Natural killer cell (primary cell): Measurements from ENCODE around the gene ATG10. TPM values are rescaled to one million over a fixed set of nuclear protein-coding genes. Genes with fewer than 3 reads are reported as not detected.
"Not testable (repeated sequence)": the region's sequence is repeated elsewhere in the genome, so short reads cannot be mapped to it uniquely, and the experiment has no call there.

Experiments
- ATAC-seq, 3 donors: fragments of 150-1000 bp in 2 of 3; fragments of 200-7000 bp in 1 of 3; cut with Tn5 transposase; 1 replicate in 1 of 3; 2 replicates in 2 of 3; pipeline ENCODE4 v1.10.0; 2021; ENCODE audit warnings: mild to moderate bottlenecking in 2 of 3, moderate library complexity in 2 of 3
- DNase-seq, 2 donors: peaks; one replicate each; pipeline versions ENCODE4 v3.0.0 to v3.0.0-alpha.2; 2013 to 2021; ENCODE audit warnings: mixed read lengths in 1 of 2
- H3K27ac ChIP-seq: one replicate; pipeline ENCODE4 v1.5.1; 2013; ENCODE audit warnings: mild to moderate bottlenecking, low read length
- H3K27me3 ChIP-seq: one replicate; pipeline ENCODE4 v1.6.1; 2013; ENCODE audit warnings: low read length; ENCODE audit not compliant: control insufficient read depth, insufficient read depth
- H3K36me3 ChIP-seq: one replicate; pipeline ENCODE4 v1.6.1; 2013; ENCODE audit warnings: low read length; ENCODE audit not compliant: control insufficient read depth, insufficient read depth
- H3K4me1 ChIP-seq: one replicate; pipeline ENCODE4 v1.6.1; 2013; ENCODE audit warnings: low read length; ENCODE audit not compliant: control insufficient read depth, insufficient read depth
- H3K4me3 ChIP-seq: one replicate; pipeline ENCODE4 v1.5.1; 2013; ENCODE audit warnings: low read length
- H3K9me3 ChIP-seq: one replicate; pipeline ENCODE4 v1.6.1; 2013; ENCODE audit warnings: low read length; ENCODE audit not compliant: control insufficient read depth, insufficient read depth
- H3K27ac Mint-ChIP-seq, 2 donors: one replicate each; pipeline ENCODE4 v1.8.0; 2022; ENCODE audit warnings: mild to moderate bottlenecking in 2 of 2, mixed read lengths in 2 of 2, moderate library complexity in 1 of 2
- H3K27me3 Mint-ChIP-seq, 2 donors: one replicate each; pipeline ENCODE4 v1.8.0; 2022; ENCODE audit warnings: low read depth in 2 of 2, mixed read lengths in 2 of 2
- H3K36me3 Mint-ChIP-seq: one replicate; pipeline ENCODE4 v1.8.0; 2022; ENCODE audit warnings: mixed read lengths
- H3K4me1 Mint-ChIP-seq, 2 donors: one replicate each; pipeline ENCODE4 v1.8.0; 2022; ENCODE audit warnings: mixed read lengths in 2 of 2
- H3K4me3 Mint-ChIP-seq: one replicate; pipeline ENCODE4 v1.8.0; 2022; ENCODE audit warnings: mild to moderate bottlenecking, moderate library complexity, mixed read lengths
- H3K9me3 Mint-ChIP-seq, 2 donors: one replicate each; pipeline ENCODE4 v1.8.0; 2022; ENCODE audit warnings: mixed read lengths in 2 of 2
- WGBS: methylation state at CpG from one replicate; pipeline ENCODE4 v1.1.7; 2013; ENCODE audit warnings: missing lambda C conversion rate; ENCODE audit not compliant: insufficient coverage; 5-methylcytosine and 5-hydroxymethylcytosine counted together
- intact Hi-C: fragments of 100-400 bp; cut with micrococcal nuclease; formaldehyde crosslinking; loops from one replicate; pipeline ENCODE4 v1.14.2; 2022
- total RNA-seq, 4 donors: library from RNA; stranded (reverse); fragments of 120-200 nt in 1 of 4; gene quantifications; one replicate each; pipeline versions ENCODE4 v1.2.3 to v1.2.4, GENCODE V29; 2013 to 2022
- TF ChIP-seq, protein P1 (sequence below): fragments of 200-600 bp; IDR thresholded peaks from one replicate; pipeline ENCODE4 v1.8.0; 2022; ENCODE audit warnings: antibody characterized with exemption

The ATG10 gene
- total RNA-seq, 3 donors from 2014 or later (not counting 1 experiment from before 2014, with no cell fraction given): 9.0 to 11.5 (median 11.4) TPM

DNA sequence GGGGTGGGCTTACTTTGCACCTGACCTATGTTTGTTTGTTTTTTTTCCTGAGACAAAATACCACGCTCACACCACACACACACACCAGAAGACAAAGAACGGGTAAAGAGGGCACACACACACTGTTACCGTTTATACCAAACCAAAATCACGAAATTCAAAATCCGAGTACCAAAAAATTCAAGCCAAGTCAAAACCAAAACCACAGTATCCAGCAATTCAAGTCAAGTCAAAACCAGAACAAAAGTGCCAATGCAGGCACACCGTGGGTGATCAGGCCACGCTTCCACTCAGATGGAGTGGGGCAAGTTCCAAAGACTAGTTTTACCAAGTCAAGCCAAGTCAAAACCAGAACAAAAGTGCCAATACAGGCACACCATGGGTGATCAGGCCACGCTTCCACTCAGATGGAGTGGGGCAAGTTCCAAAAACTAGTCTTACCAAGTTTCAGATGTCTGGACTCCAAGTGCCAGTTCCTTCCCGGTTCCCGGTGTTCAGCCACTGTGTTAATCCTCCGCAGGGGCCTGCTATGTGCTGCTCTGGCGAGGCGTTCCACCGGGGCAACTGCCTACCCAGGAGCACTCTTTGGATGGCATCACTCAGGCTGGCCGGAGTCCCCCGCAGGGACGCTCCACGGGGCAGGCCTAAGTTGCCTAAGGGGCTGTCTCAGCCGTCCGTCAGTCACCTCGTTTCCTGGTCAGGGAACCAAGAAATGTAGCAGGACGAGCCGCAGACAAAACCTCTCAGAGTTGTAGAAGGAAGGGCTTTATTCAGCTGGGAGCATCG, 300.9 kb downstream of the ATG10 start:
- H3K4me1 ChIP-seq, H3K4me3 ChIP-seq, H3K27me3 Mint-ChIP-seq, H3K27ac ChIP-seq, DNase-seq, H3K27me3 ChIP-seq, H3K9me3 ChIP-seq, H3K9me3 Mint-ChIP-seq, H3K4me3 Mint-ChIP-seq, ATAC-seq: not testable (repeated sequence)
- peak overlapping the region in 1 of 2 donors; percentile 7 for H3K27ac Mint-ChIP-seq
- WGBS: 90% methylated on average over 24 of the region's 24 CpGs
- intact Hi-C loops: loop anchor here (10.0 kb wide), 1 partner anchor 802 kb away; the partner anchor contains the start of genes TMEM167A and XRCC4
- H3K4me1 Mint-ChIP-seq: peaks cover 18 to 26% of the 10 kb centered on the region in 2 donors
- peaks cover 12% of the 10 kb centered on the region for H3K36me3 Mint-ChIP-seq
- H3K36me3 ChIP-seq: peaks cover 23% of the 10 kb centered on the region

DNA sequence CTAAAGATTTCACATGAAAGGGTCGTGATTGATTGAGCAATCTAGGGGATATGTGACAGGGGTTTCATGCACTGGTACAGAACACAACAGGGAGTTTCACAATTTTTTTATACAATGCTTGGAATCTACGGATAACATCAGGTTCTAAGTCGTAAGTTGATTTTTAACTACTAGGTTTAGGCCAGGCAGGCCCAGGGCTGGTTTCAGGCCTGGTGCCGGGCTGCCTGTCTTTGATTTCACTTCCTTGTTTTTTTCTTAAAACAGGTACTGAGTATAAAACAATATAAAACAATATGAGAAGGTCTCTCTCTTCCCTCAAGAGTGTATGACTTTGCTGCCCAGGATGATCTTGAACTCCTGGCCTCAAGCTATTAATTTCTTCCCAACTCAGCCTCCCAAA, 301.6 kb downstream of the ATG10 start:
- H3K9me3 Mint-ChIP-seq, H3K27ac ChIP-seq, H3K4me1 ChIP-seq, H3K4me3 Mint-ChIP-seq, H3K36me3 Mint-ChIP-seq, DNase-seq, H3K27me3 ChIP-seq, H3K9me3 ChIP-seq, H3K27me3 Mint-ChIP-seq, H3K4me3 ChIP-seq, H3K27ac Mint-ChIP-seq, ATAC-seq: not testable (repeated sequence)
- WGBS: 73% methylated on average over 4 of the region's 4 CpGs
- peaks cover 24 to 33% of the 10 kb centered on the region in 2 donors for H3K4me1 Mint-ChIP-seq
- intact Hi-C loops: loop anchor here (10.0 kb wide), 1 partner anchor 801 kb away; the partner anchor contains the start of genes TMEM167A and XRCC4
- H3K36me3 ChIP-seq: peaks cover 23% of the 10 kb centered on the region

GRCh38 chr5:82274343-82275211, 302.8 kb downstream of the ATG10 start:
- peak in 1 of 2 donors; percentile 4 for DNase-seq
- H3K4me3 ChIP-seq: no peak overlapping the region
- peaks cover 23% of the 10 kb centered on the region for H3K36me3 ChIP-seq
- no peak for ATAC-seq
- Mint-ChIP-seq H3K27ac (peak overlapping the region in 1 of 2 donors; percentile 30), H3K4me3 (no peak overlapping the region), H3K4me1 (peaks cover 33 to 36% of the 10 kb centered on the region in 2 donors), H3K9me3 (no peaks in the 10 kb centered on the region), H3K27me3 (no peaks in the 10 kb centered on the region), H3K36me3 (peaks cover 1% of the 10 kb centered on the region)
- H3K9me3 ChIP-seq: no peaks in the 10 kb centered on the region
- H3K27me3 ChIP-seq: no peaks in the 10 kb centered on the region
- intact Hi-C loops: loop anchor here (10.0 kb wide), 1 partner anchor 800 kb away; the partner anchor contains the start of genes TMEM167A and XRCC4
- TF ChIP-seq, protein P1, sequence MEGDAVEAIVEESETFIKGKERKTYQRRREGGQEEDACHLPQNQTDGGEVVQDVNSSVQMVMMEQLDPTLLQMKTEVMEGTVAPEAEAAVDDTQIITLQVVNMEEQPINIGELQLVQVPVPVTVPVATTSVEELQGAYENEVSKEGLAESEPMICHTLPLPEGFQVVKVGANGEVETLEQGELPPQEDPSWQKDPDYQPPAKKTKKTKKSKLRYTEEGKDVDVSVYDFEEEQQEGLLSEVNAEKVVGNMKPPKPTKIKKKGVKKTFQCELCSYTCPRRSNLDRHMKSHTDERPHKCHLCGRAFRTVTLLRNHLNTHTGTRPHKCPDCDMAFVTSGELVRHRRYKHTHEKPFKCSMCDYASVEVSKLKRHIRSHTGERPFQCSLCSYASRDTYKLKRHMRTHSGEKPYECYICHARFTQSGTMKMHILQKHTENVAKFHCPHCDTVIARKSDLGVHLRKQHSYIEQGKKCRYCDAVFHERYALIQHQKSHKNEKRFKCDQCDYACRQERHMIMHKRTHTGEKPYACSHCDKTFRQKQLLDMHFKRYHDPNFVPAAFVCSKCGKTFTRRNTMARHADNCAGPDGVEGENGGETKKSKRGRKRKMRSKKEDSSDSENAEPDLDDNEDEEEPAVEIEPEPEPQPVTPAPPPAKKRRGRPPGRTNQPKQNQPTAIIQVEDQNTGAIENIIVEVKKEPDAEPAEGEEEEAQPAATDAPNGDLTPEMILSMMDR: no peak
- WGBS: 95% methylated on average over 31 of the region's 31 CpGs
- peaks cover 12% of the 10 kb centered on the region for H3K4me1 ChIP-seq
- H3K27ac ChIP-seq: no peak overlapping the region

GRCh38 chr5:82275216-82275664, 303.4 kb downstream of the ATG10 start:
- ATAC-seq (no peak), DNase-seq (no peak)
- intact Hi-C loops: loop anchor here (10.0 kb wide), 1 partner anchor 800 kb away; the partner anchor contains the start of genes TMEM167A and XRCC4
- Mint-ChIP-seq H3K4me1 (peaks cover 33 to 36% of the 10 kb centered on the region in 2 donors), H3K4me3 (no peak overlapping the region), H3K36me3 (no peaks in the 10 kb centered on the region), H3K27me3 (no peaks in the 10 kb centered on the region), H3K9me3 (no peaks in the 10 kb centered on the region), H3K27ac (peak overlapping the region in 1 of 2 donors; percentile 4)
- Histone ChIP-seq H3K36me3 (peaks cover 23% of the 10 kb centered on the region), H3K27ac (no peak overlapping the region), H3K4me3 (no peak overlapping the region), H3K27me3 (no peaks in the 10 kb centered on the region), H3K9me3 (no peaks in the 10 kb centered on the region), H3K4me1 (peaks cover 12% of the 10 kb centered on the region)
- TF ChIP-seq, protein P1: no peak
- WGBS: 93% methylated on average over 1 of the region's 1 CpG
